Measurements from ENCODE around the gene GCKR.

The GCKR gene

GRCh38 chr2:27545348-27546141 is 48.9 kb downstream of the GCKR start:
- CTCF ChIA-PET: interaction anchor here (0.6 kb wide), 2 partner anchors 87 to 166 kb away, joined by 3 read pairs; no protein-coding TSS in a partner anchor
- Histone ChIP-seq H3K9me3 (ENCODE audit: control insufficient read depth, insufficient read depth, low read depth, low read length) (no peaks in the 10 kb centered on the region), H3K36me3 (ENCODE audit: control insufficient read depth in 2 of 2, insufficient read depth in 1 of 2, low read length in 2 of 2) (no peaks in the 10 kb centered on the region), H3K4me1 (ENCODE audit: control insufficient read depth, insufficient read depth, low read length) (no peaks in the 10 kb centered on the region), H3K27ac (ENCODE audit: extremely low read depth, low read depth, low read length) (no peak overlapping the region), H3K4me3 (ENCODE audit: low read depth, low read length) (no peak overlapping the region)
- TF ChIP-seq ZNF629 (tag by site-specific recombination; IDR thresholded peaks at IDR 0.05) (no peak), ZNF548 (tag by site-specific recombination; IDR thresholded peaks at IDR 0.05) (no peak), ZNF280D (tag by site-specific recombination; IDR thresholded peaks at IDR 0.05) (no peak), ZFP3 (tag by site-specific recombination; IDR thresholded peaks at IDR 0.05; ENCODE audit: low read depth) (no peak), ZSCAN23 (tag by site-specific recombination; IDR thresholded peaks at IDR 0.05) (no peak), ZNF148 (tag by site-specific recombination; IDR thresholded peaks at IDR 0.05; ENCODE audit: borderline replicate concordance) (no peak), ZNF112 (tag by site-specific recombination; IDR thresholded peaks at IDR 0.05) (no peak), ZNF560 (tag by site-specific recombination; IDR thresholded peaks at IDR 0.05; ENCODE audit: borderline replicate concordance) (no peak), EGR2 (tag by site-specific recombination; IDR thresholded peaks at IDR 0.05; ENCODE audit: low read depth) (no peak), ZNF2 (tag by site-specific recombination; IDR thresholded peaks at IDR 0.05) (no peak), MZF1 (tag by site-specific recombination; IDR thresholded peaks at IDR 0.05; ENCODE audit: borderline replicate concordance) (no peak), KLF7 (tag by site-specific recombination; IDR thresholded peaks at IDR 0.05; ENCODE audit: borderline replicate concordance) (no peak), ZNF280C (tag by site-specific recombination; IDR thresholded peaks at IDR 0.05) (no peak)
- TF ChIP-seq, protein P1, sequence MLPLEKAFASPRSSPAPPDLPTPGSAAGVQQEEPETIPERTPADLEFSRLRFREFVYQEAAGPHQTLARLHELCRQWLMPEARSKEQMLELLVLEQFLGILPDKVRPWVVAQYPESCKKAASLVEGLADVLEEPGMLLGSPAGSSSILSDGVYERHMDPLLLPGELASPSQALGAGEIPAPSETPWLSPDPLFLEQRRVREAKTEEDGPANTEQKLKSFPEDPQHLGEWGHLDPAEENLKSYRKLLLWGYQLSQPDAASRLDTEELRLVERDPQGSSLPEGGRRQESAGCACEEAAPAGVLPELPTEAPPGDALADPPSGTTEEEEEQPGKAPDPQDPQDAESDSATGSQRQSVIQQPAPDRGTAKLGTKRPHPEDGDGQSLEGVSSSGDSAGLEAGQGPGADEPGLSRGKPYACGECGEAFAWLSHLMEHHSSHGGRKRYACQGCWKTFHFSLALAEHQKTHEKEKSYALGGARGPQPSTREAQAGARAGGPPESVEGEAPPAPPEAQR (tag by site-specific recombination; IDR thresholded peaks at IDR 0.05): no peak
- POLR2A ChIA-PET: no interaction called here

GRCh38 chr2:27549303-27549702 is 52.7 kb downstream of the GCKR start:
- Histone ChIP-seq H3K9me3 (ENCODE audit: control insufficient read depth, insufficient read depth, low read depth, low read length) (no peaks in the 10 kb centered on the region), H3K36me3 (ENCODE audit: control insufficient read depth in 2 of 2, insufficient read depth in 1 of 2, low read length in 2 of 2) (no peaks in the 10 kb centered on the region), H3K4me1 (ENCODE audit: control insufficient read depth, insufficient read depth, low read length) (no peaks in the 10 kb centered on the region), H3K4me3 (ENCODE audit: low read depth, low read length) (no peak overlapping the region), H3K27ac (ENCODE audit: extremely low read depth, low read depth, low read length) (no peak overlapping the region)
- ChIA-PET POLR2A (no interaction called here), CTCF (interaction anchor here (0.6 kb wide), 1 partner anchor 144 kb away, joined by 3 read pairs; no protein-coding TSS in a partner anchor)
- TF ChIP-seq ZNF398 (tag by site-specific recombination; IDR thresholded peaks at IDR 0.05) (no peak), ZNF24 (tag by site-specific recombination; IDR thresholded peaks at IDR 0.05) (no peak), TCF7L2 (IDR thresholded peaks at IDR 0.05; ENCODE audit: borderline replicate concordance, low read depth, low read length) (no peak), KLF7 (tag by site-specific recombination; IDR thresholded peaks at IDR 0.05; ENCODE audit: borderline replicate concordance) (no peak), ZNF16 (tag by site-specific recombination; IDR thresholded peaks at IDR 0.05; ENCODE audit: low read depth) (no peak), ZNF555 (tag by site-specific recombination; conservative IDR thresholded peaks at IDR 0.05) (no peak), ZBTB26 (tag by site-specific recombination; optimal IDR thresholded peaks at IDR 0.05) (no peak), ZNF530 (tag by site-specific recombination; IDR thresholded peaks at IDR 0.05; ENCODE audit: low read depth) (no peak)

Measured in HEK293 (cell line).